BLaER1 (cell line): ENCODE measurements around the gene ARPP19.
"Not testable (repeated sequence)": the region's sequence is repeated elsewhere in the genome, so short reads cannot be mapped to it uniquely, and the experiment has no call there.

ENCODE experiments used
- H3K27ac ChIP-seq: shearing (Covaris generic); formaldehyde crosslinking; 2 replicates; pipeline ENCODE4 v1.8.1; 2022
- H3K27me3 ChIP-seq: shearing (Covaris generic); formaldehyde crosslinking; 2 replicates; pipeline ENCODE4 v1.8.1; 2022
- H3K36me3 ChIP-seq: shearing (Covaris generic); formaldehyde crosslinking; 2 replicates; pipeline ENCODE4 v1.8.1; 2022
- H3K4me1 ChIP-seq: shearing (Covaris generic); formaldehyde crosslinking; 2 replicates; pipeline ENCODE4 v1.8.1; 2022
- H3K4me2 ChIP-seq: shearing (Covaris generic); formaldehyde crosslinking; 2 replicates; pipeline ENCODE4 v1.8.1; 2022
- H3K4me3 ChIP-seq: shearing (Covaris generic); formaldehyde crosslinking; 2 replicates; pipeline ENCODE4 v1.8.1; 2022
- H3K9ac ChIP-seq: shearing (Covaris generic); formaldehyde crosslinking; 2 replicates; pipeline ENCODE4 v1.8.1; 2022
- H3K9me3 ChIP-seq: shearing (Covaris generic); formaldehyde crosslinking; 2 replicates; pipeline ENCODE4 v1.8.1; 2022
- H4K20me1 ChIP-seq: shearing (Covaris generic); formaldehyde crosslinking; 2 replicates; pipeline ENCODE4 v1.8.1; 2022
- Cebpa-rat ChIP-seq: shearing (Covaris generic); IDR thresholded peaks from 2 replicates; pipeline ENCODE4 v1.8.1; 2022

The ARPP19 gene

GRCh38 chr15:52552303-52552702 lies 16.5 kb downstream of the ARPP19 start:
- Histone ChIP-seq H3K9me3 (no peaks in the 10 kb centered on the region), H3K9ac (no peak overlapping the region), H4K20me1 (peaks cover 57% of the 10 kb centered on the region), H3K4me1 (no peaks in the 10 kb centered on the region), H3K4me2 (no peak overlapping the region), H3K4me3 (no peak overlapping the region), H3K36me3 (peaks cover 82% of the 10 kb centered on the region), H3K27ac (no peak overlapping the region), H3K27me3 (no peaks in the 10 kb centered on the region)
- no peak for TF ChIP-seq Cebpa-rat

GRCh38 chr15:52551762-52552161 lies 17.1 kb downstream of the ARPP19 start:
- Histone ChIP-seq H3K9ac (no peak overlapping the region), H3K9me3 (peaks cover 1% of the 10 kb centered on the region; the same call in 1 of the 2 replicates), H3K36me3 (peaks cover 84% of the 10 kb centered on the region), H4K20me1 (peaks cover 52% of the 10 kb centered on the region), H3K27me3 (no peaks in the 10 kb centered on the region), H3K4me3 (no peak overlapping the region), H3K4me2 (no peak overlapping the region), H3K4me1 (no peaks in the 10 kb centered on the region), H3K27ac (no peak overlapping the region)
- TF ChIP-seq Cebpa-rat, result no peak

GRCh38 chr15:52551186-52551585 lies 17.6 kb downstream of the ARPP19 start:
- H3K36me3 ChIP-seq, result peaks cover 84% of the 10 kb centered on the region
- peaks cover 46% of the 10 kb centered on the region for H4K20me1 ChIP-seq

GRCh38 chr15:52546031-52546751 lies 22.6 kb downstream of the ARPP19 start:
- no peaks in the 10 kb centered on the region for H4K20me1 ChIP-seq
- peaks cover 63% of the 10 kb centered on the region for H3K36me3 ChIP-seq
- peaks cover 20% of the 10 kb centered on the region for H3K9me3 ChIP-seq
- H3K9ac ChIP-seq, result no peak overlapping the region
- no peak overlapping the region for H3K27ac ChIP-seq
- no peak for TF ChIP-seq Cebpa-rat
- H3K4me2 ChIP-seq, result no peak overlapping the region
- no peak overlapping the region for H3K4me3 ChIP-seq
- H3K4me1 ChIP-seq, result no peaks in the 10 kb centered on the region
- H3K27me3 ChIP-seq, result no peaks in the 10 kb centered on the region

More at GRCh38 chr15:52551186-52551585, 17.6 kb downstream of the ARPP19 start:
- not testable (repeated sequence) for H3K9me3 ChIP-seq, H3K9ac ChIP-seq, H3K27me3 ChIP-seq, H3K4me1 ChIP-seq, H3K4me3 ChIP-seq, H3K27ac ChIP-seq, H3K4me2 ChIP-seq

GRCh38 chr15:52540374-52541012 lies 28.3 kb downstream of the ARPP19 start:
- Histone ChIP-seq H3K27me3 (no peaks in the 10 kb centered on the region), H3K9me3 (peaks cover 26% of the 10 kb centered on the region), H3K4me2 (no peak overlapping the region), H3K27ac (no peak overlapping the region), H3K9ac (no peak overlapping the region), H3K4me1 (no peaks in the 10 kb centered on the region), H3K36me3 (peaks cover 7% of the 10 kb centered on the region), H4K20me1 (no peaks in the 10 kb centered on the region), H3K4me3 (no peak overlapping the region)
- TF ChIP-seq Cebpa-rat, result no peak

- H4K20me1 ChIP-seq, result no peaks in the 10 kb centered on the region
- H3K4me1 ChIP-seq, result no peaks in the 10 kb centered on the region
- H3K4me2 ChIP-seq, result no peak overlapping the region
- no peak for TF ChIP-seq Cebpa-rat
- H3K27me3 ChIP-seq, result no peaks in the 10 kb centered on the region
- no peak overlapping the region for H3K9ac ChIP-seq
- peaks cover 20% of the 10 kb centered on the region for H3K9me3 ChIP-seq
- no peak overlapping the region for H3K4me3 ChIP-seq
- H3K27ac ChIP-seq, result no peak overlapping the region
- H3K36me3 ChIP-seq, result no peaks in the 10 kb centered on the region
Measured at GRCh38 chr15:52537459-52537858, 31.4 kb downstream of the ARPP19 start.

- peaks cover 14% of the 10 kb centered on the region for H3K4me1 ChIP-seq
- H3K27me3 ChIP-seq, result peaks cover 20% of the 10 kb centered on the region
- H4K20me1 ChIP-seq, result peaks cover 8% of the 10 kb centered on the region
- no peak overlapping the region for H3K4me3 ChIP-seq
- no peaks in the 10 kb centered on the region for H3K9me3 ChIP-seq
- H3K4me2 ChIP-seq, result no peak overlapping the region
- no peak overlapping the region for H3K27ac ChIP-seq
- TF ChIP-seq Cebpa-rat, result no peak
- no peak overlapping the region for H3K9ac ChIP-seq
- H3K36me3 ChIP-seq, result no peaks in the 10 kb centered on the region
Measured at GRCh38 chr15:52532427-52532826, 36.4 kb downstream of the ARPP19 start.

GRCh38 chr15:52529940-52530339 lies 38.9 kb downstream of the ARPP19 start:
- peak overlapping the region; percentile 83; the same call in 1 of the 2 replicates for H3K9ac ChIP-seq
- H3K4me3 ChIP-seq, result 0 out of 2 replicates have a peak overlapping the region, but pooled peaks have one; percentile 78
- H3K27ac ChIP-seq, result no peak overlapping the region

GRCh38 chr15:52529341-52529924 lies 39.4 kb downstream of the ARPP19 start:
- no peak for TF ChIP-seq Cebpa-rat
- H3K27ac ChIP-seq, result peak overlapping the region; percentile 75; the same call in 1 of the 2 replicates
- peak overlapping the region; percentile 78 for H3K4me3 ChIP-seq
- H3K36me3 ChIP-seq, result no peaks in the 10 kb centered on the region
- H3K9ac ChIP-seq, result peak overlapping the region; percentile 83
- H3K9me3 ChIP-seq, result no peaks in the 10 kb centered on the region
- peaks cover 20% of the 10 kb centered on the region for H3K4me1 ChIP-seq
- H4K20me1 ChIP-seq, result peaks cover 38% of the 10 kb centered on the region
- H3K27me3 ChIP-seq, result peaks cover 20% of the 10 kb centered on the region
- peak overlapping the region; percentile 89 for H3K4me2 ChIP-seq

More at GRCh38 chr15:52529940-52530339, 38.9 kb downstream of the ARPP19 start:
- peak overlapping the region; percentile 89 for H3K4me2 ChIP-seq
- H3K27me3 ChIP-seq, result peaks cover 20% of the 10 kb centered on the region
- H3K4me1 ChIP-seq, result peaks cover 20% of the 10 kb centered on the region
- peaks cover 33% of the 10 kb centered on the region for H4K20me1 ChIP-seq
- no peaks in the 10 kb centered on the region for H3K9me3 ChIP-seq
- TF ChIP-seq Cebpa-rat, result no peak
- no peaks in the 10 kb centered on the region for H3K36me3 ChIP-seq
